Calu3 (cell line): Measurements from ENCODE around the gene ARHGAP26. TPM values are rescaled to one million over a fixed set of nuclear protein-coding genes. Genes with fewer than 3 reads are reported as not detected.

Source experiments
- BruUV-seq: library from RNA; stranded (reverse); fragments of 400-500 nt; replicated peaks from 2 replicates; lab custom pipeline; 2021; lab: Mats Ljungman, UMichigan
- CTCF ChIA-PET: fragments of 300-600 bp; sonication (Branson Sonifier 250); formaldehyde crosslinking; loops from one replicate; lab custom pipeline; 2022; ENCODE audit warnings: antibody characterized with exemption; lab: Charles Lee
- DNase-seq: peaks from one replicate; pipeline ENCODE4 v3.0.0; 2022
- H3K27ac Mint-ChIP-seq: one replicate; pipeline ENCODE4 v1.8.0; 2022; ENCODE audit warnings: mixed read lengths; ENCODE audit not compliant: unreplicated experiment
- H3K27me3 Mint-ChIP-seq: one replicate; pipeline ENCODE4 v1.8.0; 2022; ENCODE audit warnings: mixed read lengths; ENCODE audit not compliant: unreplicated experiment
- H3K36me3 Mint-ChIP-seq: one replicate; pipeline ENCODE4 v1.8.0; 2022; ENCODE audit warnings: mild to moderate bottlenecking, moderate library complexity, mixed read lengths; ENCODE audit not compliant: insufficient read depth, unreplicated experiment
- H3K4me1 Mint-ChIP-seq: one replicate; pipeline ENCODE4 v1.8.0; 2022; ENCODE audit warnings: mild to moderate bottlenecking, low read depth, mixed read lengths; ENCODE audit not compliant: unreplicated experiment
- H3K4me3 Mint-ChIP-seq: one replicate; pipeline ENCODE4 v1.8.0; 2022; ENCODE audit warnings: mild to moderate bottlenecking, low read depth, moderate library complexity, mixed read lengths; ENCODE audit not compliant: unreplicated experiment
- H3K9me3 Mint-ChIP-seq: one replicate; pipeline ENCODE4 v1.8.0; 2022; ENCODE audit warnings: low read depth, mixed read lengths; ENCODE audit not compliant: unreplicated experiment
- CTCF ChIP-seq: fragments of 200-600 bp; IDR thresholded peaks from one replicate; pipeline ENCODE4 v1.8.0; 2022; ENCODE audit warnings: antibody characterized with exemption; ENCODE audit not compliant: unreplicated experiment
- intact Hi-C: fragments of 100-400 bp; cut with micrococcal nuclease; formaldehyde crosslinking; loops from one replicate; pipeline ENCODE4 v1.10.0; 2022; ENCODE audit not compliant: unreplicated experiment
- total RNA-seq: library from RNA; stranded (reverse); gene quantifications from 2 replicates; pipeline ENCODE4 v1.2.3, GENCODE V29; 2022

The ARHGAP26 gene
- total RNA-seq, 1 experiment from 2014 or later = 118 TPM

GRCh38 chr5:143132739-143133138 lies 362.6 kb downstream of the ARHGAP26 start:
- Mint-ChIP-seq H3K4me3 (no peak overlapping the region), H3K27me3 (no peaks in the 10 kb centered on the region), H3K36me3 (peaks cover 5% of the 10 kb centered on the region), H3K9me3 (no peaks in the 10 kb centered on the region), H3K27ac (no peak overlapping the region), H3K4me1 (peaks cover 20% of the 10 kb centered on the region)
- BruUV-seq = no TSS peak
- no peak for DNase-seq
- intact Hi-C loops = no loop called here
- CTCF ChIA-PET = interaction anchor here (0.7 kb wide), 2 partner anchors 248 to 250 kb away, joined by 3 read pairs; no protein-coding TSS in a partner anchor
- TF ChIP-seq CTCF = no peak

- no TSS peak for BruUV-seq
- Mint-ChIP-seq H3K36me3 (peaks cover 5% of the 10 kb centered on the region), H3K27ac (no peak overlapping the region), H3K9me3 (no peaks in the 10 kb centered on the region), H3K4me1 (peaks cover 30% of the 10 kb centered on the region), H3K4me3 (no peak overlapping the region), H3K27me3 (no peaks in the 10 kb centered on the region)
- DNase-seq = no peak
- CTCF ChIA-PET = no interaction called here
- intact Hi-C loops = no loop called here
- TF ChIP-seq CTCF = no peak
Observed at GRCh38 chr5:143133721-143134120, 363.5 kb downstream of the ARHGAP26 start.

GRCh38 chr5:143134269-143134668 lies 364.1 kb downstream of the ARHGAP26 start:
- intact Hi-C loops = no loop called here
- BruUV-seq = no TSS peak
- no peak for DNase-seq
- no peak for TF ChIP-seq CTCF
- no peaks in the 10 kb centered on the region for H3K27me3 Mint-ChIP-seq
- H3K4me1 Mint-ChIP-seq = peaks cover 30% of the 10 kb centered on the region
- CTCF ChIA-PET = no interaction called here
- H3K36me3 Mint-ChIP-seq = peaks cover 5% of the 10 kb centered on the region
- no peak overlapping the region for H3K4me3 Mint-ChIP-seq
- H3K27ac Mint-ChIP-seq = no peak overlapping the region
- H3K9me3 Mint-ChIP-seq = no peaks in the 10 kb centered on the region

- Mint-ChIP-seq H3K9me3 (no peaks in the 10 kb centered on the region), H3K27me3 (no peaks in the 10 kb centered on the region), H3K27ac (no peak overlapping the region), H3K4me3 (no peak overlapping the region), H3K4me1 (peaks cover 30% of the 10 kb centered on the region), H3K36me3 (peaks cover 5% of the 10 kb centered on the region)
- intact Hi-C loops = no loop called here
- TF ChIP-seq CTCF = no peak
- no peak for DNase-seq
- BruUV-seq = no TSS peak
- CTCF ChIA-PET = no interaction called here
Observed at GRCh38 chr5:143134900-143135299, 364.7 kb downstream of the ARHGAP26 start.
